B cell (primary cell): Measurements from ENCODE around the gene RAPGEF1.

Experiments
- CTCF ChIP-seq: fragments of 200-600 bp; IDR thresholded peaks from one replicate; pipeline ENCODE4 v1.8.0; 2022; ENCODE audit warnings: antibody characterized with exemption, mild to moderate bottlenecking
- EZH2 ChIP-seq: IDR thresholded peaks from 2 replicates; pipeline ENCODE4 v1.6.1; 2012; ENCODE audit warnings: borderline replicate concordance, low read depth, mild to moderate bottlenecking, moderate library complexity, low read length; ENCODE audit not compliant: insufficient read depth, poor library complexity, severe bottlenecking

- TF ChIP-seq EZH2 = no peak
- TF ChIP-seq CTCF = no peak
Observed at GRCh38 chr9:131743096-131743495, 3.2 kb upstream of the RAPGEF1 start.
